ENCODE data around the gene MYLK4.
A peak's percentile ranks its signal among the peaks of the same experiment; 100 is the strongest.

The MYLK4 gene

DNA sequence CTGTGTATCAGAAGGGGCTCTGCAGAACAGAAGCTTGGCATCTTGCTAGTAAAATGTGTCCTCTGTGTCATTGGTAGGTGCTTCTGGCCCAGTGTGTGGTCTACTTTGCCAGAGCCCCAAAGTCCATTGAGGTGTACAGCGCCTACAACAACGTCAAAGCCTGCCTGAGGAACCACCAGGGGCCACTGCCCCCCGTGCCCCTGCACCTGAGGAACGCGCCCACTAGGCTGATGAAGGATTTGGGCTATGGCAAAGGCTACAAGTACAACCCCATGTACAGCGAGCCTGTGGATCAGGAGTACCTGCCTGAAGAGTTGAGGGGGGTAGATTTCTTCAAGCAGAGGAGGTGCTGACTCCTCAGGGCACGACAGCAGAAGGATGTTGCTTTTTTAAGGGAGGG, 34.2 kb upstream of the MYLK4 start:
- TF ChIP-seq GATA1 (IDR thresholded peaks at IDR 0.05; ENCODE audit: low read depth, low read length), result no peak
- no peak for TF ChIP-seq POLR2A (IDR thresholded peaks at IDR 0.05; ENCODE audit: low read length)
- DNase-seq, result no peak

DNA sequence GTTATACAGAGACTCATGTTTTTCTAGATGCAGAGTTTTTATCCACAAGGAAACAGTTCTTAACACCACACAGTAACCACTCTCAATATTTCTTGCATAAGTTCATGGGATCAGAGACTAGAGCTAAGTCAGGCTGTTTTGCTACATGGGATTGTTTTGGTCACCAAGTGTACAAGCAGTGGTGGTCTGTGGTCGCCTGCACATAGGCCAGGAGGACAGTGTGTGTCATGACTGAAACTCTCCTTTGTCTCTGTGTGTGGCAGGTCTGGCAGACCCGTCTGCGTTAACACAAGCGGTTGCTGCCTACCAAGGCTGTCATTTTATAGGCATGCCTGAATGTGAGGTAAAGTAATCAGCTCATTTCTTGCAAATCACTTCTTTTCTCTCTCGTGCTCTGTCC, 33.3 kb upstream of the MYLK4 start:
- peak in 1 of 2 experiments; percentile 47 for DNase-seq
- TF ChIP-seq GATA1 (IDR thresholded peaks at IDR 0.05; ENCODE audit: low read depth, low read length) (no peak), POLR2A (IDR thresholded peaks at IDR 0.05; ENCODE audit: low read length) (no peak)

DNA sequence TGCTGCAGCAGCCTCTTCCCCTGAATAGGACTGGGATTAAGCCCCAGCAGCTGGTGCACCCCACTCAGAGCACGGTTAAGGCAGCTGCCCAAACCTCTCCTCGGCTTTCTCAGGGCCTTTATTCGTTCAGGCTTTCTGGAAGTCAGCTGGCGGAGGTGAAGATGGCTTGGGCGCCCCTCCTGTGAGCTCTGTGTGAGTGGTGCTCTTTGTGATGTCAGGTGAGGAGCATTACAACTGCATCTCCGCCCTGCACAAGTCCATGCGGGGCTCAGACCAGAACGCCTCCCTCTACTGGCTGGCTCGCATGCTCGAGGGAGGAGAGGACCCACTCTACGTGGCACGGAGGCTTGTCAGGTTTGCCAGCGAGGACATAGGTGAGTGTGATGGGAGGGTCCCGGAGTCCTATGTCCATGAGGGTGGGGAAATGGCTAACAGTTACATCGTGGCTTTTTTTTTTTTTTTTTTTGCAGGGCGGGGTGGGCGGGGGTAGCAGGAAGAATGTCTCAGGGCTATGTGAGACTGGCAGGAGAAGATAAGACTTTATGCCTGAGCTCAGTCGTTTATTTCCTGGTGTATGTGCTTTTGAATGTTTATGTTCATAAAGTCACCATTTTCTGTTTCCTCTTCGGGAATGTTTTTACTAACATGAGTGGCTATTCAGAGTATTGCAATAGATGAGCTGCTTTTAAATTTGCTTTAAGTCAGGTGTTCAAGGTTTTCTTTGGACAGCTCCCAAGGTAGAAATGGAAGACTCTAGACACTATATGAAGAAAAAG, 32.7 kb upstream of the MYLK4 start:
- DNase-seq, result peak; percentile 83 to 90
- TF ChIP-seq POLR2A (IDR thresholded peaks at IDR 0.05; ENCODE audit: low read length), result peak; percentile 47
- TF ChIP-seq GATA1 (IDR thresholded peaks at IDR 0.05; ENCODE audit: low read depth, low read length), result no peak

DNA sequence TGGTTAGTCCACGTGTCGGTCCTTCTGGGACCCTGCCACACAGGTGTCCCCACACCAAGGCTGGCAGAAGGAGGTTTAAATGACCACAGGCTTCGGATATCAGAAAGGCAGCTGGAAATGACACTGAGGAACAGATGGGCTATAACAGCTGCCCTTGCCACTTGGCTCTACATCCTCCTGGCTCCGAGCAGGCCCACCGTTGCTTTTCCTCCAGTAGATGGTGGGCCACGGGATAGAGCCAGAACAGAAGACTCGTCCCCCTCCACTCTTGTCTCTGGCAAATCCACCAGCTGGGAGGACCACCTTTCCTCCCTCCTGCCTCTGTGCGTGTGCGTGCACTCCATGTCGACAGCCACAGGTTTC, 32.1 kb upstream of the MYLK4 start:
- TF ChIP-seq POLR2A (IDR thresholded peaks at IDR 0.05; ENCODE audit: low read length) (no peak), GATA1 (IDR thresholded peaks at IDR 0.05; ENCODE audit: low read depth, low read length) (no peak)
- no peak for DNase-seq

- no peak for DNase-seq
Measured at GRCh38 chr6:2782356-2782708, 31.6 kb upstream of the MYLK4 start.

DNA sequence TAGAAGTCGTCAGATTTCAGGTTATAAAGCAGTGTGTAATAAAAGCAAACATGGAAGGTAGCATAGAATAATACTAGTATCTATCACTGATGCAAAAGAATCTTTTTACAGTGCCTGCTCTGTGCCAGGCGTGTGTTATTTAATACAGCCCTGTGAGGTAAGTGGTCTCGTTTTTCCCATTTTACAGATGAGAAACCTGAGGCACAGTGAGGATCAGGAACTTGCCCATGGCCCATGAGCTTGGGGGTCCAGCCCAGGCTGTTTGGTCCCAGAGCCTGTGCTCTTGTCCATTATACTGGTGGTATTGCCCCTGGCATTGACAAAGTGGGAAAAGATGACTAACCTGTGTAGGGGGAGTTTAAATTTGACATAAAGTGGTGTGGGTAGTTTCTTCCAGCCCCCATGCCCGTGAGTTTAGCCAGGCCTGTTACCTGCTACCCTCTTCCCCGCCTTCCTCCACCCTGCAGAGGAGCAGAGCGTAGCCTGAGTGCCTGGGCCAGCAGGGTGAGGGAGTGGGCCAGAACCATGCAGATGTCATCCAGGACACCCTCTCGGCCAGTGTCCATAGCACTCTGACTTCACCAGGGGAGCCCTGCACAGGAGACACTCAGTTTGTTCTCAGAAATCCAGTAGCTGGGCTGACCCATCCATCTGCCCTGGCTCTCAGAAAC, 31.1 kb upstream of the MYLK4 start:
- TF ChIP-seq GATA1 (IDR thresholded peaks at IDR 0.05; ENCODE audit: low read depth, low read length) (no peak), POLR2A (IDR thresholded peaks at IDR 0.05; ENCODE audit: low read length) (no peak)
- no peak for DNase-seq

More at GRCh38 chr6:2782356-2782708, 31.6 kb upstream of the MYLK4 start:
- no peak for TF ChIP-seq POLR2A (IDR thresholded peaks at IDR 0.05; ENCODE audit: low read length)
- no peak for TF ChIP-seq GATA1 (IDR thresholded peaks at IDR 0.05; ENCODE audit: low read depth, low read length)

DNA sequence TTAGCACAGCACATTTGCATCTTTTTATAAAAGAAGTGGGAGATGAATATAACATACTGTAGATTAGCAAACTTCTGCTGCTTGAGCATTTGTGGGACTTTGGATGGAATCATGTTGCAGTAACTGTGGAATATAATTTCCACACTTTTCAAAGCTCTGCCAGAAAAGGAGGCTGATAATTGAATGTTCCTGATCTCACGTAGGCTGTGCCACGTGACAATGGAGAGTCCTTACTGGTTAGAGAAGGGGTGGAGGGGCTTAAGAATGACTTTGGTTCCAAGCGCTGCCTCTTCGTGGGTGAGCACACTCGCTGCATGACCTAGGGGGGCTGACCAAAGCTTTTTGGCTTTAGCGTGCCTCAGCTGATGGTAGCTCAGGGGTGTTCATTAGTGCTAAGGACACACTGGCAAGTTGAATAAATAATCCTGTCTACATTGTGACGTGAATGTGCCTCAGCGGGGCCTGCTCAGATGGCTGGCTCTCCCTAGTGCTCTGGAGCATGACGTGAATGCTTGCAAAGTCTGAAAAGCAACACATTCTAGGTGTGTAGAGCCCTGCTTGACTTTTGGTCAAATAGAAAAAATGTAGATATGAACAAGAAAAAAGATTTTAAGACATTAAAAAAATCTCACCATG, 29.5 kb upstream of the MYLK4 start:
- no peak for DNase-seq
- TF ChIP-seq POLR2A (IDR thresholded peaks at IDR 0.05; ENCODE audit: low read length), result no peak
- no peak for TF ChIP-seq GATA1 (IDR thresholded peaks at IDR 0.05; ENCODE audit: low read depth, low read length)

DNA sequence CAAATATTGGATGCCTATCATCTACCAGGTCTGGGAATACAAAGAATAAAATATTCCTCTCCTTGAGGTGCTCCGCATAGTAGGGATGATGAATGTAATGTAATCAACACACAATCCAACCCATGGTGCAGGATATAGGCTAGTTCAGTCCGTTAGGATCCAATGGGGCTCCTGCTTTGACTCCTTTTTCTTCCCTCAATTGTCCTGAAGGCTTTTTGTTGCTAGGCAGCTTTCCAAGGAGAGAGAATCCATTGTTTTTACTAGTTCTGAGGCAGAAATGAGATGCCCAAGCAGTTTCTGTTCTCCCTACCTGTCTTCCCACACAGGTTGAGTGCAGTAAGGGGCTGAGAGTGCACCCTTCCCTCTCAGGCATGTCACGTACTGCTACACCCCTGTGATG, 26.5 kb upstream of the MYLK4 start:
- TF ChIP-seq GATA1 (IDR thresholded peaks at IDR 0.05; ENCODE audit: low read depth, low read length) (no peak), POLR2A (IDR thresholded peaks at IDR 0.05; ENCODE audit: low read length) (no peak)
- DNase-seq, result no peak

DNA sequence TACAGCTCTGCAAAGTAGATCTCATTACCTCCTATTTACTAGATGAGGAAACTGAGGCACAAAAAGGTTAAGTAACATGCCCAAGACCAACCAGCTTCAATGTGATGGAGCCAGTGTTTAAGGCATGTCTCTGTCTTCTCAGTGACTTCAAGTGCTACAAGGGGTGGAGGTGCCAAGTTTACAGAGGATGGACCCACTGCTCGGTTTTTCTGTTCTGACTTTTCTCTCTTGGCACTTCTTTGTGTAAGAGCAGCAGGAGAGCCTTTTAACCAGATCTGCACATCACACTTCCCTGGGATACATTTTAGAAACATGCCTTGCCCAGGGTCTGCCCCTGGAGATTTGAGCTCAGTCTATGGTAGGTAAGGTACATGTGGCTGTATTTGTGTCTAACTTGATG, 24.3 kb upstream of the MYLK4 start:
- TF ChIP-seq GATA1 (IDR thresholded peaks at IDR 0.05; ENCODE audit: low read depth, low read length) (no peak), POLR2A (IDR thresholded peaks at IDR 0.05; ENCODE audit: low read length) (no peak)

DNA sequence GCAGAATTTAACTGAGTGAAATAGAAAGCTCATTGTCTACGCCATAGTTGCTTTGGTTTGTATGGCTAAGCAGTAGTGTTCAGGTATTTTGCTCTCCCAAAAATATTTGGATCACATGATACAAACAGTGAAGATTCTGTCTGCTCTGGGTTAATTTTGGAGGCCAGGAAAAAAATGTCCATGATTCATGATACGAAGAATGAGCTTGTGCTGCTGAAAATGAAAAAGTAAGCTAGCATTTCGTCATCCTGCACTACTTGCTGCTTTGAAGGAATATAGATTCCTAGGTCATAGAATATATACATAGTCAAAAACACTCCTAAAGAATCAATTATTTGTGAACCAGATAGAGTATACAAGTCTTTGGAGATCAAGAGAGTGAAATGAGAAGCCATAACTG, 22.7 kb upstream of the MYLK4 start:
- no peak for TF ChIP-seq POLR2A (IDR thresholded peaks at IDR 0.05; ENCODE audit: low read length)
- TF ChIP-seq GATA1 (IDR thresholded peaks at IDR 0.05; ENCODE audit: low read depth, low read length), result no peak
- no peak for DNase-seq

More for the DNA sequence above, 24.3 kb upstream of the MYLK4 start:
- DNase-seq, result no peak

- TF ChIP-seq POLR2A (IDR thresholded peaks at IDR 0.05; ENCODE audit: low read length) (no peak), GATA1 (IDR thresholded peaks at IDR 0.05; ENCODE audit: low read depth, low read length) (no peak)
- no peak for DNase-seq
Measured at GRCh38 chr6:2772840-2773239, 22.1 kb upstream of the MYLK4 start.

DNA sequence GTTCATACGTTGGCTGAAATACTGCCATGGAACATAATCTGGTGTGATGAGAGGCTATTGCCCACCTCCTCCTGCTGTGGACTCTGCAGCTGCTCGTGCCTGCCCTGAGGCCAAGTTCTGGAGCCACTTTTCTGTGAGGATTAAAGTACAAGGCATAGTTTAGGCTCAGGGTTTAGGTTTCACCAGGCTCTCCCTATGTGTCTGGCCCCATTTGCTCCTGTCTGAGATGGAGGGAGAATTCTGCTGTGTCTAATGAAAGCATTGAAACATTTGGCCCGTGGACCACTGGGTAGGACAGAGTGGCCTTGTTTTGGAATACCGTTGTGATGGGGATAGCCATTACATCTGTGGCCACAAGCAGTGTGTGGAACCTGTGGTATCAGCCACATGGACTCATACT, 20.4 kb upstream of the MYLK4 start:
- TF ChIP-seq GATA1 (IDR thresholded peaks at IDR 0.05; ENCODE audit: low read depth, low read length), result no peak
- no peak for TF ChIP-seq POLR2A (IDR thresholded peaks at IDR 0.05; ENCODE audit: low read length)
- DNase-seq, result no peak

- no peak for TF ChIP-seq GATA1 (IDR thresholded peaks at IDR 0.05; ENCODE audit: low read depth, low read length)
- peak; percentile 27 for TF ChIP-seq POLR2A (IDR thresholded peaks at IDR 0.05; ENCODE audit: low read length)
- DNase-seq, result peak; percentile 81 to 89
Measured at GRCh38 chr6:2770171-2770570, 19.4 kb upstream of the MYLK4 start.

- TF ChIP-seq GATA1 (IDR thresholded peaks at IDR 0.05; ENCODE audit: low read depth, low read length), result no peak
- no peak for TF ChIP-seq POLR2A (IDR thresholded peaks at IDR 0.05; ENCODE audit: low read length)
Measured at GRCh38 chr6:2768696-2769095, 18.0 kb upstream of the MYLK4 start.

More at GRCh38 chr6:2768696-2769095, 18.0 kb upstream of the MYLK4 start:
- DNase-seq, result peak in 1 of 2 experiments; percentile 14
